SIG-M5 treated with dmso at 0.1 percent for 504 hours (cell line): ENCODE results near the gene SNX13.

Source experiments
- DNase-seq: peaks from one replicate; lab custom pipeline; 2025; ENCODE audit not compliant: unreplicated experiment; lab: John Stamatoyannopoulos, UW

Gene SNX13

DNA sequence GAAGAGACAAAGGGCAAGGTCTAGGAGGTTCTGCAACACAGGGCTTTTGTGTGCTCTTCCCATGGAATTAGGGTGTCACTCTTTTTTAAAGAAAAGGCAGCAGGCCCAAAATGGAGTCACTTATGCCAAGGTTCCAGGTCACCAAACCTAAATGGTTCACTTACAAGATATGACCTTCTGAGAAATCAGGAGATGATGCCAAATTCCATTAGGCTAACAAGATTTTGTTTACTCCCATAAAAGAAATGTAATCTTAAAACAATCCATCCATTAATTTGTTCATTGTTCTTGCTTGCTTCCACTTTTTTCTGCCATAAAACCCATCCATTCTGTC, 158.1 kb downstream of the SNX13 start:
- no peak for DNase-seq

DNA sequence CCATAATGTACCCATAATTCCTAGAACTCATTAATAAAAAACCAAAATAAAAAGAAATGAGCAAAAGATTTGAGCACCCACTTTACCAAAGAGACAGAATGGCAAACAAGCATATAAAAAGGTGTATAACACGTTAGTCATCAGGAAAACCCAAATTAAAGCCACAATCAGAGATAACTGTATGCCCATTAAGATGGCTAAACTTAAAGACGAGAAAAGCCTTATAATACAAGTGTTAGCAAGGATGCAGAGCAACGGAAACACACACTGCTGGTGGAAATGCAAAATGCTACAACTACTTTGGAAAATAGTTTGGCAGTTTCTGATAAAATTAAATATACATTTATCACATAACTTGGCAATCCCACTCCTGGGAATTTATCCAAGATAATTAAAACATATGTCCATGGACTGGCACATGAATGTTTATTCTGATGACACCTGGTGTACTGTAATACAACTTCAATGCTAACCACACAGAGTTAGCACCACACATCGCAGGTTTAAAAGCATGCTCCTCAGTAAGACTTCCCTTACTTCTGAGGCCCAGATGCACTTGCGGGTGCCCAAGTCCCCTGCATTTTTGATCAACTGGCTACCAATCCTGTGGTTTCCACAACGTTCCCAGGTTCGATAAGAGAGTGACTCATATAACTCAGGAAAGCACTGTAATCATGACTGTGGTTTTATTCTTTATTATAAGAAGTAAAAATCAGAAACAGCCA, 158.6 kb downstream of the SNX13 start:
- no peak for DNase-seq

- no peak for DNase-seq
These were observed 160.9 kb downstream of the SNX13 start for GRCh38 chr7:17779381-17779780.

DNA sequence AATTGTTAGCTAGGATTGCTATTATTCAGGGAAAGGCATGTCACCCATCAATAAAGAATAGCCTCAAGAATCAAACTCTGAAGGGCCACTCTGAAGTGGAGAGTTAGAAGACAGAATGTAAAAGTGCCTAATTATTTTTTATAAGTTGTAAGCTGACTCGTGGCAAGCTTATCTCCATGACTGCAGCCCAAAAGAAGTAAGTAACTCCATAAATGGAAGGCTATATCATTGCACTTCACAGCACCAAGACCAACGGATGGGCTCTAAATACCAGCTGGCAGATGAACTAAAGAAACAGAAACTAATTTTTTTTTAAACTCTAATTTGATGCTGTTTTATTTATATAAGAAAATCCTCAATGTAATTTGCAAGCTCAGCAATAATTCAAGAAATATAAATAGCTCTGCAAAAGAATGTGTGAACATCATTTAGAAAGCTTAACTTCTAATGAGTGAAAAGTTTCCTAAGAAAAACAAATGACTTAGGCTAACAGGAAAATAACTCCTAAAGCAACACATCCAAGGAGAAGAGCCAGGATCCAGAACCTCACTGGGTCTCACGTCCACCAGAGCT, 165.5 kb downstream of the SNX13 start:
- DNase-seq: no peak

GRCh38 chr7:17774248-17774647, 166.0 kb downstream of the SNX13 start:
- no peak for DNase-seq

DNA sequence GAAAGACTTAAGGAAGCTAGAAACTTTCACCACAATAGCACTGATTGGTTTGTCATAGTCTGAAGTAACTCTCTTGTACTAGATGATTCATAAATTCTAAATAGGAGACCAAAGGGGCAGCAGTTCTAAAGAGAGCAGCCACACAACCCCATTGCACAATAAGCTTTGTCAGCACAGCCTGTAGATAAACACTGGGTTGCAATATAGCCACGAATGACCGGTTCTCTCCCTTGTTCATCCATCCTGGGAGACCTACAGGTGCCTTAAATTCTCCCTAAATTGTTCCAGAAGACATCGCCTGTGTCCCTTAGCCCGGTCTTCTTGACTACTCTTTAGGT, 167.0 kb downstream of the SNX13 start:
- peak; percentile 98 for DNase-seq

DNA sequence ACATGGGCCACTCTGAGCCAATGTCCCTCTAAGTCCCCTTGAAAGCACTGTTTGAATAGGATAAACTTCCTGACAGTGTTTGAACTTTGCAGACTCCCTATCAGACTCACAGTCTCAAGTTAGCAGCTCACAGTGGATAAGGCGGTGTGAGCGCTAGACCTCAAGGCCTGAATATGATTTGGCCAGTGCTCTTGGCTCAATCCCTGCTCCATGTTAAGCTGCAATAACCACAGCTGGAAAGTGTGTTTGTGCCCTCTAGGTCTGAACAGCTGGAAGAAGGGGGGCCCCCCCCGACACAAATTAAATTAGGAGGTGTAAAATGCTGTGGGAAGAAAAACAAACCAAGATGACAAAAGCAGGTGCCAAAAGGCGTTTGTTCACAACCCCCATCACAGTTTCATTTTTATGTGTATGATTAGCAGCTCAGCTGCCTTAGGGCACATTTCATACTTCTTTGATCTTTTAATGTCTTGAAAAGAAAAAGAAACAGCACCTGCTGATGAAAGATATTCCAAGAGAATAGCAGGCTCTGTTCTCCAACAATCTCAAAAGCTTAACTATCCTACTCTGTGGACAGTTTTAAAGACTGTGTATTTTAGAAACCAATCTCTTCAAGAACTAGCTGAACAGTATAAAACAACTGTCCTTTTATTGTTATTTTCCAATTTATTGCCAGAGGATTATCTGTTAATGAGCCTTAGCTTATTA, 167.6 kb downstream of the SNX13 start:
- DNase-seq: no peak

DNA sequence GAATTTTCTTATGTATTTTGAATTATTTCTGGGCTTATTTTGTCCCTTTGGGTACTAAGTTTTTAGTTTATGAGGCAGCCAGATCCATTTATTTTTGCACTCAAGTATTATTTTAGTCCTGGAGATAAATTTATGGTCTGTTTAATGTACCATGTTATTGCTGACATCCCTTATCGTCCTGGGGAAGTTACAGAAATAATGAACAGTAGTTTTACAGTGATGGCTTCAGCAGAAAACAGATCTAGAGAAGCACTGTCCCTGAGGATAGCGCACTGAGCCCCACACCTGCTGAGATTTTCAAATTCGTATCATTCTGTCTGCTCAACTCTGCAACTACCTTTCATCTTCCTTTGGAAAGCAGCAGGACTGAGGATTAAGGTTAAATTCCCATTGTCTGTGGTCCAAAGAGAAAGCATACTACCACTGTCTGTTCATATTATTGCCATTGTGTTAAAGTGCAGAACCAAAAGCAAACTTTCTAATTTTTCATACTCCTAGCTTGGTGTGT, 168.3 kb downstream of the SNX13 start:
- no peak for DNase-seq

GRCh38 chr7:17770710-17771375, 169.5 kb downstream of the SNX13 start:
- peak; percentile 93 for DNase-seq

GRCh38 chr7:17769918-17770317, 170.4 kb downstream of the SNX13 start:
- DNase-seq: peak; percentile 88

DNA sequence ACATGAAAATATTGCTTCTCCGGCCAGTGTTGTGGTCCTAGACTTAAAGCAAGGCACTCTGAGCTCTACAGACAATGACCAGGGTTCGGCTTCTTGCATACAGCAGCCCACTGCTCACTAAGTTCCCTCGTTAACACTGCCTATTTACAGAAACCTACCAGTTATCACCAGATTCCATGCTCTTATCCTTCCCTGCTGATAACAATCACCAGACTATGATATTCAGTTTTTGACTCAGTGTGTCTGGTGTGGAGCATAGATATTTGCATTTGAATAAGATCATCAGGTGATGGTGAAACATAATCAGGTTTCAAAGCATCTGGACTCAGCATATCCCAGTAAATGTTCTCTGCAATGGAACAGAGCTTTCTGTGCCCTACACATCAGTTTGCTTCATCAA, 182.3 kb downstream of the SNX13 start:
- DNase-seq: no peak

- no peak for DNase-seq
These were observed 194.2 kb downstream of the SNX13 start for GRCh38 chr7:17746020-17746530.

DNA sequence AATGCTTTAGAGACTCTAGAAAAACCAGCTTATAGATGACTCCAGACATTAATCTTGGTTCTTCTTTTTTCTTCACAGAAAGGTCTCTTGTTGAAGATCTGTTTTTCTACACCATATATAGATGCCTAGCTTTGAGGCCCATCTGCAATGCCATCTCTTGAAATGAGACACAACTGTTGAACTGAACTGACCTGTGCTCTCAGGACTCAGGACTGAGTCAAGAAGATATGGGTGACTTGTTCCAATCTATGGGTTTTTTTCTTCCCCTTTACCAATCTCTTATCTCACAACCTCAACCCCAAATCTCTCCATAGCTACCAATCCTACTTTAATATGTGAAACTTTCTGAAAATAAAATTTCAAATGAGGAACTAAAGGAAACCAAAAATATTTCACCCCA, 194.7 kb downstream of the SNX13 start:
- no peak for DNase-seq

GRCh38 chr7:17743316-17743715, 197.0 kb downstream of the SNX13 start:
- DNase-seq: no peak

DNA sequence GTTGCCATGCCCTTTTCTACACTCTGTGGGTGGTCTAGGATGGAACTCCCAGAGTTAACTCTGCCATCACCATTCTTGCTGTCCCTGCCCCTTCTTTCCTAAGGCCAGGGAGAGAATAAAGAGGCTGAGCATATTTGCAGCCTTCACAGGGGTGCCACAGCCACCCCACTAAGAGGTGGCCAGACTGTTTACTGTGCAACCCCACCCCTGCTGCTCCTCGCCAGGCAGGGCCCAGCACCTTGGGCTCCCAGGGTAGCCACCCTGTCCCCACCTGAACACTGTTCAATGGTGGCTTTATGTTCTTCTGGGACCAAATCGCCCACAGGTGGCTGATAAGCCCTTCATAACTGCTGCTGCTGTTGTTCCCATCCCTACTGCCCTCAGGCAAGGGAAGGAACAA, 198.9 kb downstream of the SNX13 start:
- DNase-seq: no peak
